ENCODE data around the gene FBXO48.

Gene FBXO48

DNA sequence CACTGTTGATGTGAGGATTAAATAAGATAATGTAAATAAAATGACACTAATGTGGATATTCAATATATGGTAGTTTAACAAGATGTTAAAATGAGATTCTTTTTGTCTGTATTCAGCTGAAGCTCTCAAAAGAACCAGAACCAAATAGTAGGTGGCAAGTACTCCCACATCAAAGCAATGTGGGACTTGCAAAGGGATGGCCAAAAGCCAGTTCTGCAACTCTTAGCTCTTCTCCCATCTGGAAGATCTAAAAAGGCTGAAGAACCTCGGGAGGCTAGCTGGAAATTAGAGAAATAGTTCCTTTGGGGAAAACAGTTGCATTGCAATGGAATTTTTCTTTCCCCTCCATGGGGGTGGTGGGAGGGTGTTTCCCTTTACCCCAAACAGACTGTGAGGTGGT, 48.7 kb downstream of the FBXO48 start:
- Histone ChIP-seq H3K9me2 (replicated peaks; ENCODE audit: low read depth, low read length) (no peaks in the 10 kb centered on the region), H3K9ac (ENCODE audit: low read depth, low read length, poor library complexity, severe bottlenecking) (peak overlapping the region; percentile 55), H3K36me3 (ENCODE audit: insufficient read depth, low read length) (no peaks in the 10 kb centered on the region), H3K4me2 (ENCODE audit: low read depth, low read length, poor library complexity, severe bottlenecking) (peak overlapping the region; percentile 41), H3K79me2 (ENCODE audit: insufficient read depth, low read length) (no peaks in the 10 kb centered on the region), H2AFZ (ENCODE audit: low read length) (peak overlapping the region; percentile 35), H3F3A (ENCODE audit: low read depth) (no peaks in the 10 kb centered on the region), H3K4me1 (ENCODE audit: insufficient read depth, low read length, poor library complexity, severe bottlenecking) (peaks cover 44% of the 10 kb centered on the region), H3K9me3 (ENCODE audit: insufficient read depth, low read depth, low read length) (no peaks in the 10 kb centered on the region), H4K20me1 (ENCODE audit: insufficient read depth, low read length, poor library complexity, severe bottlenecking) (no peaks in the 10 kb centered on the region), H3K27me3 (ENCODE audit: insufficient read depth, low read length, poor library complexity, severe bottlenecking) (no peaks in the 10 kb centered on the region), H3K4me3 (ENCODE audit: low read length, poor library complexity, severe bottlenecking) (no peak overlapping the region)
- TF ChIP-seq EZH2phosphoT487 (IDR thresholded peaks at IDR 0.05; ENCODE audit: borderline replicate concordance) (no peak), CTCF (conservative IDR thresholded peaks at IDR 0.05; ENCODE audit: low read length) (no peak)

GRCh38 chr2:68417926-68418325, 49.2 kb downstream of the FBXO48 start:
- Histone ChIP-seq H2AFZ (ENCODE audit: low read length) (peak overlapping the region; percentile 66), H3K36me3 (ENCODE audit: insufficient read depth, low read length) (no peaks in the 10 kb centered on the region), H3F3A (ENCODE audit: low read depth) (no peaks in the 10 kb centered on the region), H3K4me1 (ENCODE audit: insufficient read depth, low read length, poor library complexity, severe bottlenecking) (peaks cover 40% of the 10 kb centered on the region), H3K9me2 (replicated peaks; ENCODE audit: low read depth, low read length) (no peaks in the 10 kb centered on the region), H3K79me2 (ENCODE audit: insufficient read depth, low read length) (no peaks in the 10 kb centered on the region), H4K20me1 (ENCODE audit: insufficient read depth, low read length, poor library complexity, severe bottlenecking) (no peaks in the 10 kb centered on the region), H3K9ac (ENCODE audit: low read depth, low read length, poor library complexity, severe bottlenecking) (peak overlapping the region; percentile 55), H3K4me3 (ENCODE audit: low read length, poor library complexity, severe bottlenecking) (no peak overlapping the region), H3K9me3 (ENCODE audit: insufficient read depth, low read depth, low read length) (no peaks in the 10 kb centered on the region), H3K4me2 (ENCODE audit: low read depth, low read length, poor library complexity, severe bottlenecking) (peak overlapping the region; percentile 41), H3K27me3 (ENCODE audit: insufficient read depth, low read length, poor library complexity, severe bottlenecking) (no peaks in the 10 kb centered on the region)
- TF ChIP-seq CTCF (conservative IDR thresholded peaks at IDR 0.05; ENCODE audit: low read length) (no peak), EZH2phosphoT487 (IDR thresholded peaks at IDR 0.05; ENCODE audit: borderline replicate concordance) (no peak)

- H3K4me3 ChIP-seq (ENCODE audit: low read length, poor library complexity, severe bottlenecking): no peak overlapping the region
- no peaks in the 10 kb centered on the region for H3F3A ChIP-seq (ENCODE audit: low read depth)
- H3K9me3 ChIP-seq (ENCODE audit: insufficient read depth, low read depth, low read length): no peaks in the 10 kb centered on the region
- no peaks in the 10 kb centered on the region for H3K79me2 ChIP-seq (ENCODE audit: insufficient read depth, low read length)
- no peak overlapping the region for H3K9ac ChIP-seq (ENCODE audit: low read depth, low read length, poor library complexity, severe bottlenecking)
- H2AFZ ChIP-seq (ENCODE audit: low read length): 0 out of 2 replicates have a peak overlapping the region, but pooled peaks have one; percentile 13
- H3K9me2 ChIP-seq (replicated peaks; ENCODE audit: low read depth, low read length): no peaks in the 10 kb centered on the region
- no peaks in the 10 kb centered on the region for H4K20me1 ChIP-seq (ENCODE audit: insufficient read depth, low read length, poor library complexity, severe bottlenecking)
- peaks cover 56% of the 10 kb centered on the region for H3K4me1 ChIP-seq (ENCODE audit: insufficient read depth, low read length, poor library complexity, severe bottlenecking)
- no peak overlapping the region for H3K4me2 ChIP-seq (ENCODE audit: low read depth, low read length, poor library complexity, severe bottlenecking)
- TF ChIP-seq CTCF (conservative IDR thresholded peaks at IDR 0.05; ENCODE audit: low read length) (no peak), EZH2phosphoT487 (IDR thresholded peaks at IDR 0.05; ENCODE audit: borderline replicate concordance) (no peak)
- H3K36me3 ChIP-seq (ENCODE audit: insufficient read depth, low read length): no peaks in the 10 kb centered on the region
- H3K27me3 ChIP-seq (ENCODE audit: insufficient read depth, low read length, poor library complexity, severe bottlenecking): no peaks in the 10 kb centered on the region
These were observed 50.9 kb downstream of the FBXO48 start for GRCh38 chr2:68416081-68416675.
